CD4-positive, alpha-beta T cell (primary cell): ENCODE data around the gene AADACL4. TPM values are rescaled to one million over a fixed set of nuclear protein-coding genes. Genes with fewer than 3 reads are reported as not detected.

Source experiments
- ATAC-seq: fragments of 200-7000 bp; cut with Tn5 transposase; one replicate; pipeline ENCODE4 v1.10.0; 2022; ENCODE audit warnings: mild to moderate bottlenecking; ENCODE audit not compliant: poor library complexity
- CTCF ChIA-PET: fragments of 350-600 bp; sonication (Branson Sonifier 250); formaldehyde crosslinking; loops from one replicate; lab custom pipeline; 2021; ENCODE audit warnings: antibody characterized with exemption, inconsistent platforms; lab: Charles Lee
- POLR2A ChIA-PET: fragments of 350-600 bp; sonication (Branson Sonifier 250); formaldehyde crosslinking; loops from one replicate; lab custom pipeline; 2021; ENCODE audit warnings: antibody characterized with exemption, inconsistent platforms; lab: Charles Lee
- DNase-seq, 14 experiments: peaks; one replicate each; pipeline ENCODE4 v3.0.0-alpha.2; 2013 to 2020; ENCODE audit warnings: mixed read lengths in 2 of 14
- H3K27ac ChIP-seq, 2 donors: one replicate each; pipeline versions ENCODE4 v1.5.1 to v1.7.0; 2013; ENCODE audit warnings: low read length in 2 of 2, low read depth in 1 of 2, mild to moderate bottlenecking in 1 of 2
- H3K27me3 ChIP-seq, 2 experiments: 1 replicate in 1 of 2; 2 replicates in 1 of 2; pipeline versions ENCODE4 v1.6.1 to v1.7.0; 2013; ENCODE audit warnings: low read length in 2 of 2, control low read depth in 1 of 2, mild to moderate bottlenecking in 1 of 2, moderate library complexity in 1 of 2; ENCODE audit not compliant: insufficient read depth in 2 of 2, control insufficient read depth in 1 of 2
- H3K36me3 ChIP-seq: one replicate; pipeline ENCODE4 v1.6.1; 2013; ENCODE audit warnings: low read length, control low read depth; ENCODE audit not compliant: insufficient read depth
- H3K4me1 ChIP-seq: one replicate; pipeline ENCODE4 v1.6.1; 2013; ENCODE audit warnings: low read length, control low read depth; ENCODE audit not compliant: insufficient read depth
- H3K4me3 ChIP-seq: one replicate; pipeline ENCODE4 v1.5.1; 2013; ENCODE audit warnings: mild to moderate bottlenecking, low read length, moderate library complexity
- H3K9me3 ChIP-seq, 2 experiments: 1 replicate in 1 of 2; 2 replicates in 1 of 2; pipeline versions ENCODE4 v1.6.1 to v1.7.0; 2013; ENCODE audit warnings: low read length in 2 of 2, mild to moderate bottlenecking in 2 of 2, control low read depth in 1 of 2, moderate library complexity in 1 of 2; ENCODE audit not compliant: control insufficient read depth in 1 of 2, insufficient read depth in 1 of 2
- H3K27ac Mint-ChIP-seq: one replicate; pipeline ENCODE4 v1.8.0; 2020; ENCODE audit warnings: mixed read lengths
- H3K27me3 Mint-ChIP-seq: one replicate; pipeline ENCODE4 v1.8.0; 2021; ENCODE audit warnings: mixed read lengths
- H3K36me3 Mint-ChIP-seq: one replicate; pipeline ENCODE4 v1.8.0; 2021; ENCODE audit warnings: low read depth, mixed read lengths
- H3K4me1 Mint-ChIP-seq: one replicate; pipeline ENCODE4 v1.8.0; 2021; ENCODE audit warnings: low read depth, mixed read lengths
- H3K4me3 Mint-ChIP-seq: one replicate; pipeline ENCODE4 v1.8.0; 2020; ENCODE audit warnings: mild to moderate bottlenecking, mixed read lengths
- H3K9me3 Mint-ChIP-seq: one replicate; pipeline ENCODE4 v1.8.0; 2020; ENCODE audit warnings: mixed read lengths
- CTCF ChIP-seq: fragments of 200-600 bp; IDR thresholded peaks from one replicate; pipeline ENCODE4 v1.8.0; 2022; ENCODE audit warnings: antibody characterized with exemption, mild to moderate bottlenecking
- intact Hi-C, 2 experiments: fragments of 100-400 bp; cut with DNase I in 1 of 2; cut with micrococcal nuclease in 1 of 2; formaldehyde crosslinking; loops; one replicate each; pipeline versions ENCODE4 v1.15.1 to v1.9.0; 2023 to 2025; cut with DNase I, micrococcal nuclease
- total RNA-seq, 174 experiments: library from RNA in 2 of 174; stranded (reverse) in 2 of 174; gene quantifications; one replicate each; pipeline ENCODE4 v1.2.3 and lab custom pipeline; 2021 to 2026

AADACL4 gene
- total RNA-seq, 2 experiments from 2014 or later = not detected

- Histone ChIP-seq H3K27ac (no peak overlapping the region), H3K4me1 (peaks cover 60% of the 10 kb centered on the region), H3K9me3 (peaks cover 0 to 9% of the 10 kb centered on the region in 2 experiments), H3K36me3 (peaks cover 11% of the 10 kb centered on the region), H3K27me3 (no peaks in the 10 kb centered on the region), H3K4me3 (no peak overlapping the region)
- H3K4me3 Mint-ChIP-seq = no peak overlapping the region
- CTCF ChIA-PET = interaction anchor here (0.6 kb wide), 1 partner anchor 16 kb away, joined by 4 read pairs; no protein-coding TSS in a partner anchor
- intact Hi-C loops = no loop called here
- no peak for TF ChIP-seq CTCF
- no peaks in the 10 kb centered on the region for H3K27me3 Mint-ChIP-seq
- POLR2A ChIA-PET = interaction anchor here (5.1 kb wide), 1 partner anchor 10 kb away, joined by 161 read pairs; the partner anchor contains the start of gene DHRS3
- H3K36me3 Mint-ChIP-seq = peaks cover 66% of the 10 kb centered on the region
- peaks cover 2% of the 10 kb centered on the region for H3K9me3 Mint-ChIP-seq
- peak overlapping the region; percentile 80 for H3K27ac Mint-ChIP-seq
- DNase-seq (no peak), ATAC-seq (no peak)
- peaks cover 72% of the 10 kb centered on the region for H3K4me1 Mint-ChIP-seq
These were observed 36.6 kb upstream of the AADACL4 start for GRCh38 chr1:12607263-12607662.

- Histone ChIP-seq H3K4me3 (no peak overlapping the region), H3K27me3 (no peaks in the 10 kb centered on the region), H3K36me3 (peaks cover 11% of the 10 kb centered on the region), H3K9me3 (peaks cover 0 to 9% of the 10 kb centered on the region in 2 experiments), H3K4me1 (peaks cover 53% of the 10 kb centered on the region), H3K27ac (no peak overlapping the region)
- DNase-seq (no peak), ATAC-seq (no peak)
- Mint-ChIP-seq H3K4me1 (peaks cover 77% of the 10 kb centered on the region), H3K9me3 (peaks cover 2% of the 10 kb centered on the region), H3K36me3 (peaks cover 77% of the 10 kb centered on the region), H3K4me3 (no peak overlapping the region), H3K27ac (peak overlapping the region; percentile 80), H3K27me3 (no peaks in the 10 kb centered on the region)
- intact Hi-C loops = no loop called here
- ChIA-PET POLR2A (interaction anchor here (5.1 kb wide), 1 partner anchor 9 kb away, joined by 161 read pairs; the partner anchor contains the start of gene DHRS3), CTCF (no interaction called here)
- TF ChIP-seq CTCF = no peak
These were observed 35.5 kb upstream of the AADACL4 start for GRCh38 chr1:12608311-12608957.

GRCh38 chr1:12609469-12610003, 34.3 kb upstream of the AADACL4 start:
- ChIA-PET CTCF (no interaction called here), POLR2A (no interaction called here)
- Histone ChIP-seq H3K36me3 (peaks cover 11% of the 10 kb centered on the region), H3K4me1 (peaks cover 53% of the 10 kb centered on the region), H3K27me3 (no peaks in the 10 kb centered on the region), H3K9me3 (peaks cover 0 to 9% of the 10 kb centered on the region in 2 experiments), H3K27ac (no peak overlapping the region), H3K4me3 (no peak overlapping the region)
- no peak for ATAC-seq
- H3K36me3 Mint-ChIP-seq = peaks cover 69% of the 10 kb centered on the region
- H3K4me1 Mint-ChIP-seq = peaks cover 77% of the 10 kb centered on the region
- intact Hi-C loops = loop anchor here in 1 of 2 experiments (10.0 kb wide), 2 partner anchors 135 to 265 kb away; no protein-coding TSS in a partner anchor
- DNase-seq = no peak
- H3K27me3 Mint-ChIP-seq = no peaks in the 10 kb centered on the region
- H3K9me3 Mint-ChIP-seq = peaks cover 2% of the 10 kb centered on the region
- no peak overlapping the region for H3K4me3 Mint-ChIP-seq
- TF ChIP-seq CTCF = no peak
- peak overlapping the region; percentile 66 for H3K27ac Mint-ChIP-seq
